ENCODE measurements around the gene MBNL1. TPM values are rescaled to one million over a fixed set of nuclear protein-coding genes. Genes with fewer than 3 reads are reported as not detected.

MBNL1 gene
- total RNA-seq, 2 donors from 2014 or later, result 641 to 725 TPM

- peaks cover 5% of the 10 kb centered on the region for H3K4me1 Mint-ChIP-seq
- H3K4me3 Mint-ChIP-seq, result no peak overlapping the region
- H3K27me3 Mint-ChIP-seq, result peaks cover under 1% of the 10 kb centered on the region
- ATAC-seq, result no peak
- no peak overlapping the region for H3K27ac Mint-ChIP-seq
- no peak for DNase-seq
- H3K9me3 ChIP-seq (ENCODE audit: control insufficient read depth, low read length, poor library complexity, severe bottlenecking), result no peaks in the 10 kb centered on the region
- peaks cover 2% of the 10 kb centered on the region for H3K36me3 Mint-ChIP-seq (ENCODE audit: low read depth)
These were observed 228.0 kb downstream of the MBNL1 start for GRCh38 chr3:152496716-152497115.

- peaks cover 5% of the 10 kb centered on the region for H3K4me1 Mint-ChIP-seq
- DNase-seq, result no peak
These were observed 228.7 kb downstream of the MBNL1 start for GRCh38 chr3:152497457-152497856.

GRCh38 chr3:152497890-152498289 is 229.2 kb downstream of the MBNL1 start:
- H3K4me1 Mint-ChIP-seq, result peaks cover 5% of the 10 kb centered on the region
- H3K4me3 Mint-ChIP-seq, result no peak overlapping the region
- no peak overlapping the region for H3K27ac Mint-ChIP-seq
- no peaks in the 10 kb centered on the region for H3K27me3 Mint-ChIP-seq
- ATAC-seq (no peak), DNase-seq (no peak)
- H3K36me3 Mint-ChIP-seq (ENCODE audit: low read depth), result peaks cover 4% of the 10 kb centered on the region
- H3K9me3 ChIP-seq (ENCODE audit: control insufficient read depth, low read length, poor library complexity, severe bottlenecking), result no peaks in the 10 kb centered on the region

More at GRCh38 chr3:152497457-152497856, 228.7 kb downstream of the MBNL1 start:
- H3K4me3 Mint-ChIP-seq, result no peak overlapping the region
- peaks cover 4% of the 10 kb centered on the region for H3K36me3 Mint-ChIP-seq (ENCODE audit: low read depth)
- H3K27me3 Mint-ChIP-seq, result no peaks in the 10 kb centered on the region
- ATAC-seq, result no peak
- no peaks in the 10 kb centered on the region for H3K9me3 ChIP-seq (ENCODE audit: control insufficient read depth, low read length, poor library complexity, severe bottlenecking)
- H3K27ac Mint-ChIP-seq, result no peak overlapping the region

- ATAC-seq (no peak), DNase-seq (no peak)
- no peaks in the 10 kb centered on the region for H3K27me3 Mint-ChIP-seq
- peaks cover 5% of the 10 kb centered on the region for H3K36me3 Mint-ChIP-seq (ENCODE audit: low read depth)
- H3K27ac Mint-ChIP-seq, result no peak overlapping the region
- H3K4me3 Mint-ChIP-seq, result no peak overlapping the region
- no peaks in the 10 kb centered on the region for H3K9me3 ChIP-seq (ENCODE audit: control insufficient read depth, low read length, poor library complexity, severe bottlenecking)
- H3K4me1 Mint-ChIP-seq, result peaks cover 5% of the 10 kb centered on the region
These were observed 231.2 kb downstream of the MBNL1 start for GRCh38 chr3:152499791-152500385.

- no peaks in the 10 kb centered on the region for H3K9me3 ChIP-seq (ENCODE audit: control insufficient read depth, low read length, poor library complexity, severe bottlenecking)
- Mint-ChIP-seq H3K27me3 (peaks cover 5% of the 10 kb centered on the region), H3K4me1 (peaks cover 3% of the 10 kb centered on the region), H3K36me3 (ENCODE audit: low read depth) (peaks cover 5% of the 10 kb centered on the region), H3K27ac (no peak overlapping the region), H3K4me3 (no peak overlapping the region)
- ATAC-seq, result no peak
- no peak for DNase-seq
These were observed 237.2 kb downstream of the MBNL1 start for GRCh38 chr3:152505926-152506325.

- peaks cover 5% of the 10 kb centered on the region for H3K27me3 Mint-ChIP-seq
- H3K4me3 Mint-ChIP-seq, result no peak overlapping the region
- DNase-seq (no peak), ATAC-seq (no peak)
- no peaks in the 10 kb centered on the region for H3K9me3 ChIP-seq (ENCODE audit: control insufficient read depth, low read length, poor library complexity, severe bottlenecking)
- peaks cover 3% of the 10 kb centered on the region for H3K36me3 Mint-ChIP-seq (ENCODE audit: low read depth)
- H3K27ac Mint-ChIP-seq, result no peak overlapping the region
- H3K4me1 Mint-ChIP-seq, result peaks cover 3% of the 10 kb centered on the region
These were observed 240.0 kb downstream of the MBNL1 start for GRCh38 chr3:152508705-152509104.

- no peaks in the 10 kb centered on the region for H3K9me3 ChIP-seq (ENCODE audit: control insufficient read depth, low read length, poor library complexity, severe bottlenecking)
- H3K27me3 Mint-ChIP-seq, result peaks cover 16% of the 10 kb centered on the region
- no peaks in the 10 kb centered on the region for H3K36me3 Mint-ChIP-seq (ENCODE audit: low read depth)
- ATAC-seq, result no peak
- H3K4me3 Mint-ChIP-seq, result no peak overlapping the region
- peaks cover 3% of the 10 kb centered on the region for H3K4me1 Mint-ChIP-seq
- no peak for DNase-seq
- H3K27ac Mint-ChIP-seq, result no peak overlapping the region
These were observed 243.2 kb downstream of the MBNL1 start for GRCh38 chr3:152511904-152512303.

- no peak for ATAC-seq
- no peaks in the 10 kb centered on the region for H3K36me3 Mint-ChIP-seq (ENCODE audit: low read depth)
These were observed 244.7 kb downstream of the MBNL1 start for GRCh38 chr3:152513301-152513960.

More at GRCh38 chr3:152513301-152513960, 244.7 kb downstream of the MBNL1 start:
- no peak for DNase-seq
- Mint-ChIP-seq H3K27ac (no peak overlapping the region), H3K27me3 (peaks cover 23% of the 10 kb centered on the region), H3K4me1 (peaks cover 5% of the 10 kb centered on the region), H3K4me3 (no peak overlapping the region)
- H3K9me3 ChIP-seq (ENCODE audit: control insufficient read depth, low read length, poor library complexity, severe bottlenecking), result no peaks in the 10 kb centered on the region
